ENCODE data around the gene SCN2B. TPM values are rescaled to one million over a fixed set of nuclear protein-coding genes. Genes with fewer than 3 reads are reported as not detected.

The SCN2B gene
- total and polyA plus RNA-seq, 2 of the 4 experiments (the other 2 are of a cell fraction): under 0.01 to 0.05 TPM

DNA sequence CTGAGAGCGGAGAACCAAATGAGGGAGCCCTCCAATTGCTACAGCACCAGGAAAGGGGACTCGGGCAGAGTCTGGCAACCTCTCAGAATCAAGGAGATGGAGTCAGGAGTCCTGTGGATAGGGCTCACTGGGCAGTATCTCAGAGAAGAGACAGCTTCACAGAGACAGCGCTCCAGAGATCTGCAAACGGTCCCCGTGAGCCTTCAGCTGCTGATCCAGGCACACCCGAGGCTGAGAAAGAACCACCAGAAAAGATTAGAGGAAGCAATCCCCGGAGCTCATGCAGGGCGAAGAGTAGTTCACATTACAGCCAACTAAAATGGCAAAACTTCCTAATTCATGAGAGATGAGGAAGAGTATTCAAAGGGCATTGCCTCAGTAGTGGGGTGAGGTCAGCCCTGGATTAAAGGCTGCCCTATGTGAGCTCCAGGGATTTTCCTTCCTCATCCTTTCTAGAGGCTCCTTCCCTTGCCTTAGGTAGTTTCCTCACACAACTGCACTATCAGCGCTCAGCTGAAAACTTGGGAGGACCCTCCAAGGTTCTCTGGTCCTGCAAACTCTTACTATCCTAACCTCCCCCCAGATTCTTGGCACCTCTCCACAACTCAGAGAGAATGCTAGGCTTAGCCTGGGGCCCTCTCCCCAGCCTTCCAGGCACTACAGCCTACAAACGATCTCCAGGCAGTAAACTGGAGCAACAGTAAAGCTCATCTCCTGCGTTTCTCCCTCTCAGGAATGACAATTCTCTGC is 47.5 kb downstream of the SCN2B start:
- H3K14ac ChIP-seq (replicated peaks; ENCODE audit: low read depth, low read length): no peak overlapping the region
- H3K9ac ChIP-seq (ENCODE audit: low read depth, low read length): no peak overlapping the region
- no peak overlapping the region for H4K5ac ChIP-seq (ENCODE audit: low read depth, low read length)
- no peaks in the 10 kb centered on the region for H4K20me1 ChIP-seq (ENCODE audit: insufficient read depth, low read length)
- H3K27ac ChIP-seq (ENCODE audit: insufficient read depth, low read length): no peak overlapping the region
- H3K79me1 ChIP-seq (ENCODE audit: low read depth in 1 of 2, low read length in 2 of 2): no peaks in the 10 kb centered on the region
- H3K36me3 ChIP-seq (ENCODE audit: control insufficient read depth, insufficient read depth, low read length): no peaks in the 10 kb centered on the region
- H4K8ac ChIP-seq (ENCODE audit: low read depth in 2 of 2, low read length in 2 of 2): no peak overlapping the region
- H3K23ac ChIP-seq (ENCODE audit: low read depth, low read length): no peak overlapping the region
- WGBS, 2 experiments (ENCODE audit: extremely low coverage in 2 of 2, insufficient read length in 1 of 2): 40% methylated on average over 4 of the region's 11 CpGs; no CpG with 5 or more reads in 1 of the 2 experiments
- H3K4me1 ChIP-seq (ENCODE audit: control insufficient read depth, insufficient read depth, low read length): no peaks in the 10 kb centered on the region
- intact Hi-C loops (cut with micrococcal nuclease) (no loop called here), dilution Hi-C loops (cut with HindIII; ENCODE audit: low sequenced_read_pairs, unreplicated experiment) (no loop called here), in situ Hi-C loops (cut with MboI; ENCODE audit: low sequenced_read_pairs) (no loop called here)
- no peak for DNase-seq
- H3K9me1 ChIP-seq (ENCODE audit: insufficient read depth, low read length): no peaks in the 10 kb centered on the region
- CTCF ChIA-PET: no interaction called here
- H3K4ac ChIP-seq (ENCODE audit: low read depth, low read length): no peak overlapping the region
- TF ChIP-seq, protein P1, sequence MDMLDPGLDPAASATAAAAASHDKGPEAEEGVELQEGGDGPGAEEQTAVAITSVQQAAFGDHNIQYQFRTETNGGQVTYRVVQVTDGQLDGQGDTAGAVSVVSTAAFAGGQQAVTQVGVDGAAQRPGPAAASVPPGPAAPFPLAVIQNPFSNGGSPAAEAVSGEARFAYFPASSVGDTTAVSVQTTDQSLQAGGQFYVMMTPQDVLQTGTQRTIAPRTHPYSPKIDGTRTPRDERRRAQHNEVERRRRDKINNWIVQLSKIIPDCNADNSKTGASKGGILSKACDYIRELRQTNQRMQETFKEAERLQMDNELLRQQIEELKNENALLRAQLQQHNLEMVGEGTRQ (IDR thresholded peaks at IDR 0.05; ENCODE audit: low read depth, low read length): no peak
- TF ChIP-seq RFX5 (IDR thresholded peaks at IDR 0.05; ENCODE audit: low read depth, low read length) (no peak), CEBPB (IDR thresholded peaks at IDR 0.05; ENCODE audit: low read depth, low read length) (no peak), MAFK (IDR thresholded peaks at IDR 0.05; ENCODE audit: low read depth, low read length) (no peak), CHD1 (IDR thresholded peaks at IDR 0.05; ENCODE audit: low read depth, low read length) (no peak), FOS (IDR thresholded peaks at IDR 0.05; ENCODE audit: low read depth, low read length) (no peak), RCOR1 (IDR thresholded peaks at IDR 0.05; ENCODE audit: insufficient replicate concordance, low read length) (no peak), BHLHE40 (IDR thresholded peaks at IDR 0.05; ENCODE audit: low read depth, low read length) (no peak), SMC3 (IDR thresholded peaks at IDR 0.05; ENCODE audit: low read depth, low read length) (no peak)
- TF ChIP-seq, protein P2, sequence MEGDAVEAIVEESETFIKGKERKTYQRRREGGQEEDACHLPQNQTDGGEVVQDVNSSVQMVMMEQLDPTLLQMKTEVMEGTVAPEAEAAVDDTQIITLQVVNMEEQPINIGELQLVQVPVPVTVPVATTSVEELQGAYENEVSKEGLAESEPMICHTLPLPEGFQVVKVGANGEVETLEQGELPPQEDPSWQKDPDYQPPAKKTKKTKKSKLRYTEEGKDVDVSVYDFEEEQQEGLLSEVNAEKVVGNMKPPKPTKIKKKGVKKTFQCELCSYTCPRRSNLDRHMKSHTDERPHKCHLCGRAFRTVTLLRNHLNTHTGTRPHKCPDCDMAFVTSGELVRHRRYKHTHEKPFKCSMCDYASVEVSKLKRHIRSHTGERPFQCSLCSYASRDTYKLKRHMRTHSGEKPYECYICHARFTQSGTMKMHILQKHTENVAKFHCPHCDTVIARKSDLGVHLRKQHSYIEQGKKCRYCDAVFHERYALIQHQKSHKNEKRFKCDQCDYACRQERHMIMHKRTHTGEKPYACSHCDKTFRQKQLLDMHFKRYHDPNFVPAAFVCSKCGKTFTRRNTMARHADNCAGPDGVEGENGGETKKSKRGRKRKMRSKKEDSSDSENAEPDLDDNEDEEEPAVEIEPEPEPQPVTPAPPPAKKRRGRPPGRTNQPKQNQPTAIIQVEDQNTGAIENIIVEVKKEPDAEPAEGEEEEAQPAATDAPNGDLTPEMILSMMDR (conservative IDR thresholded peaks at IDR 0.05; ENCODE audit: low read depth, low read length): no peak
- no peak overlapping the region for H2AFZ ChIP-seq (replicated peaks; ENCODE audit: low read length, poor library complexity)
- H3K18ac ChIP-seq (ENCODE audit: low read depth, low read length): no peak overlapping the region
- H2BK120ac ChIP-seq (ENCODE audit: low read depth, low read length): no peak overlapping the region
- no TSS peak for BruUV-seq (replicated peaks)
- no peaks in the 10 kb centered on the region for H3K9me3 ChIP-seq (ENCODE audit: control insufficient read depth, insufficient read depth, low read length)
- H4K91ac ChIP-seq (ENCODE audit: insufficient read depth, low read depth, low read length): no peak overlapping the region
- no peak overlapping the region for H3K4me3 ChIP-seq (ENCODE audit: insufficient read depth, low read depth, low read length)
- H2AK9ac ChIP-seq (replicated peaks; ENCODE audit: low read depth, low read length, poor library complexity): no peak overlapping the region
- no peak overlapping the region for H2BK5ac ChIP-seq (ENCODE audit: low read depth, low read length, poor library complexity, severe bottlenecking)
- no peak overlapping the region for H3K4me2 ChIP-seq (ENCODE audit: low read depth, low read length)
- no peak for ATAC-seq (ENCODE audit: low read depth)
- no peak overlapping the region for H2BK20ac ChIP-seq (ENCODE audit: low read depth, low read length)
- no peak overlapping the region for H2AK5ac ChIP-seq (ENCODE audit: low read depth, low read length)
- no peak overlapping the region for H2BK15ac ChIP-seq (ENCODE audit: low read depth, low read length)
- H3K27me3 ChIP-seq (ENCODE audit: control insufficient read depth, insufficient read depth, low read length): peaks cover 4% of the 10 kb centered on the region
- no peak overlapping the region for H3K56ac ChIP-seq (ENCODE audit: extremely low read depth, insufficient read depth, low read length)
- POLR2A ChIA-PET (ENCODE audit: unreplicated experiment): no interaction called here

Data from IMR-90 (cell line).